SK-N-SH (cell line): ENCODE data around the gene MAT2A. TPM values are rescaled to one million over a fixed set of nuclear protein-coding genes. Genes with fewer than 3 reads are reported as not detected.

Experiments used
- CTCF ChIA-PET: fragments of 300-600, 350-600 bp; formaldehyde crosslinking; extraction: SDS; loops from one replicate; lab custom pipeline; 2021; lab: Yijun Ruan, JAX
- POLR2A ChIA-PET: fragments of 350-600 bp; sonication (Branson Sonifier 250); formaldehyde crosslinking; extraction: SDS; loops from one replicate; lab custom pipeline; 2020; ENCODE audit warnings: antibody characterized with exemption, inconsistent platforms; lab: Yijun Ruan, JAX
- DNase-seq: peaks from one replicate; pipeline ENCODE4 v3.0.0; 2012
- H2AFZ ChIP-seq: fragments of 200-600 bp; sonication (generic); 2 replicates; pipeline ENCODE4 v1.8.1; 2016; ENCODE audit warnings: antibody characterized with exemption, mild to moderate bottlenecking, low read depth
- H3F3A ChIP-seq: fragments of 200-600 bp; sonication (generic); replicated peaks from 2 replicates; pipeline ENCODE3; 2016; ENCODE audit warnings: antibody characterized with exemption, mild to moderate bottlenecking; ENCODE audit not compliant: insufficient read depth
- H3K27ac ChIP-seq, 2 experiments: fragments of 200-500 bp in 1 of 2; fragments of 200-600 bp in 1 of 2; sonication (Bioruptor generic) in 1 of 2; sonication (generic), shearing (Covaris generic) in 1 of 2; 2 replicates each; pipeline versions ENCODE4 v1.5.1 to v1.6.1; 2014 to 2016; ENCODE audit warnings: low read depth in 2 of 2, inconsistent platforms in 1 of 2, low read length in 1 of 2, mild to moderate bottlenecking in 1 of 2, mixed read lengths in 1 of 2
- H3K27me3 ChIP-seq: fragments of 200-600 bp; sonication (generic), shearing (Covaris generic); 2 replicates; pipeline ENCODE4 v1.6.1; 2016; ENCODE audit warnings: mixed run types; ENCODE audit not compliant: insufficient read depth
- H3K36me3 ChIP-seq, 2 experiments: fragments of 200-500 bp in 1 of 2; fragments of 200-600 bp in 1 of 2; sonication (Bioruptor generic) in 1 of 2; sonication (generic) in 1 of 2; replicated peaks in 1 of 2; 2 replicates each; pipeline versions ENCODE3 to v1.5.1; 2014 to 2016; ENCODE audit warnings: low read length in 1 of 2, mild to moderate bottlenecking in 1 of 2; ENCODE audit not compliant: insufficient read depth in 2 of 2, control insufficient read depth in 1 of 2
- H3K4me1 ChIP-seq, 2 experiments: fragments of 200-500 bp in 1 of 2; fragments of 200-600 bp in 1 of 2; sonication (Bioruptor generic) in 1 of 2; sonication (generic), shearing (Covaris generic) in 1 of 2; 2 replicates each; pipeline versions ENCODE4 v1.5.1 to v1.6.1; 2014 to 2016; ENCODE audit warnings: low read depth in 1 of 2, low read length in 1 of 2, mixed run types in 1 of 2; ENCODE audit not compliant: insufficient read depth in 2 of 2, control insufficient read depth in 1 of 2
- H3K4me2 ChIP-seq: fragments of 200-600 bp; sonication (generic), shearing (Covaris generic); 2 replicates; pipeline ENCODE4 v1.6.1; 2017; ENCODE audit warnings: mixed run types
- H3K4me3 ChIP-seq, 2 experiments: fragments of 200-500 bp in 1 of 2; fragments of 200-600 bp in 1 of 2; sonication (Bioruptor generic) in 1 of 2; sonication (generic), shearing (Covaris generic) in 1 of 2; 2 replicates each; pipeline versions ENCODE4 v1.5.1 to v1.8.1; 2014 to 2016; ENCODE audit warnings: low read depth in 2 of 2, inconsistent platforms in 1 of 2, low read length in 1 of 2, mild to moderate bottlenecking in 1 of 2, mixed read lengths in 1 of 2, moderate library complexity in 1 of 2
- H3K79me2 ChIP-seq: fragments of 200-600 bp; sonication (generic); 2 replicates; pipeline ENCODE4 v1.8.1; 2017; ENCODE audit warnings: mild to moderate bottlenecking; ENCODE audit not compliant: insufficient read depth
- H3K9ac ChIP-seq: fragments of 200-600 bp; sonication (generic); 2 replicates; pipeline ENCODE4 v1.6.1; 2017; ENCODE audit warnings: mixed run types
- H3K9me2 ChIP-seq: fragments of 200-600 bp; sonication (generic); 2 replicates; pipeline ENCODE4 v1.6.1; 2017; ENCODE audit warnings: mixed run types
- H3K9me3 ChIP-seq: fragments of 200-600 bp; sonication (generic); 2 replicates; pipeline ENCODE4 v1.6.1; 2017; ENCODE audit warnings: mixed run types, mild to moderate bottlenecking, moderate library complexity
- H4K20me1 ChIP-seq: fragments of 200-600 bp; sonication (generic); 2 replicates; pipeline ENCODE4 v1.6.1; 2017; ENCODE audit warnings: mild to moderate bottlenecking, mixed run types; ENCODE audit not compliant: insufficient read depth
- CHD2 ChIP-seq: fragments of 150-350 bp; IDR thresholded peaks from 2 replicates; pipeline ENCODE4 v1.6.1; 2018; ENCODE audit warnings: low read length; ENCODE audit not compliant: partially characterized antibody
- ELF1 ChIP-seq: IDR thresholded peaks from 2 replicates; pipeline ENCODE4 v1.4.0; 2012
- EP300 ChIP-seq, 2 experiments: IDR thresholded peaks; 2 replicates each; pipeline versions ENCODE4 v1.4.0 to v1.6.1; 2012; ENCODE audit warnings: borderline replicate concordance in 1 of 2, low read depth in 1 of 2, low read length in 1 of 2
- GATA2 ChIP-seq: sonication (generic); formaldehyde crosslinking; IDR thresholded peaks from 2 replicates; pipeline ENCODE4 v1.5.0; 2020; ENCODE audit warnings: mild to moderate bottlenecking, missing genetic modification reagents
- JUND ChIP-seq: IDR thresholded peaks from 2 replicates; pipeline ENCODE4 v1.4.0; 2012
- MEF2A ChIP-seq: IDR thresholded peaks from 2 replicates; pipeline ENCODE4 v1.4.0; 2012; ENCODE audit warnings: low read depth, borderline replicate concordance
- MXI1 ChIP-seq: IDR thresholded peaks from 2 replicates; pipeline ENCODE4 v1.6.1; 2012; ENCODE audit warnings: mild to moderate bottlenecking, low read depth, low read length, improper control_type of control experiment
- NRF1 ChIP-seq: IDR thresholded peaks from 2 replicates; pipeline ENCODE4 v1.6.1; 2012; ENCODE audit warnings: low read depth, mild to moderate bottlenecking, low read length
- RXRA ChIP-seq: IDR thresholded peaks from 2 replicates; pipeline ENCODE4 v1.4.0; 2012; ENCODE audit warnings: low read depth, mild to moderate bottlenecking, borderline replicate concordance
- SIN3A ChIP-seq: IDR thresholded peaks from 2 replicates; pipeline ENCODE4 v1.6.1; 2012; ENCODE audit warnings: low read depth, mild to moderate bottlenecking, low read length, moderate library complexity, borderline replicate concordance
- SMC3 ChIP-seq: IDR thresholded peaks from 2 replicates; pipeline ENCODE4 v1.6.1; 2012; ENCODE audit warnings: low read depth, low read length, improper control_type of control experiment
- TCF12 ChIP-seq: IDR thresholded peaks from 2 replicates; pipeline ENCODE4 v1.4.0; 2012
- TEAD4 ChIP-seq: IDR thresholded peaks from 2 replicates; pipeline ENCODE4 v1.4.0; 2012; ENCODE audit warnings: mild to moderate bottlenecking, borderline replicate concordance; ENCODE audit not compliant: insufficient read depth
- WGBS: methylation state at CpG from one replicate; pipeline ENCODE4 v1.1.6; 2017; ENCODE audit warnings: low lambda C conversion rate; 5-methylcytosine and 5-hydroxymethylcytosine counted together
- polyA plus RNA-seq, 3 experiments: library from polyadenylated mRNA; depleted of rRNA; stranded (reverse); fragments of >200 nt; gene quantifications; 2 replicates each; pipeline ENCODE4 v1.2.3, GENCODE V29; 2012
- TF ChIP-seq, protein P1 (sequence below): fragments of 150-350 bp; IDR thresholded peaks from 2 replicates; pipeline ENCODE4 v1.6.1; 2016; ENCODE audit warnings: mild to moderate bottlenecking, low read depth, low read length
- TF ChIP-seq, protein P2 (sequence below): fragments of 200-600 bp; sonication (generic); IDR thresholded peaks from 2 replicates; pipeline ENCODE4 v1.6.1; 2017; ENCODE audit warnings: antibody characterized with exemption, mild to moderate bottlenecking, moderate library complexity
- TF ChIP-seq, protein P3 (sequence below): IDR thresholded peaks from 2 replicates; pipeline ENCODE4; 2012
- TF ChIP-seq, protein P4 (sequence below): IDR thresholded peaks from 2 replicates; pipeline ENCODE4 v1.4.0; 2012; ENCODE audit warnings: low read depth, borderline replicate concordance
- TF ChIP-seq, protein P5 (sequence below): IDR thresholded peaks from 2 replicates; pipeline ENCODE4 v1.4.0; 2012; ENCODE audit warnings: low read depth, borderline replicate concordance
- TF ChIP-seq, protein P6 (sequence below): IDR thresholded peaks from 2 replicates; pipeline ENCODE4 v1.4.0; 2012; ENCODE audit warnings: low read depth
- TF ChIP-seq, protein P7 (sequence below): fragments of 150-350 bp; IDR thresholded peaks from 2 replicates; pipeline ENCODE4 v1.6.1; 2017; ENCODE audit warnings: antibody characterized with exemption, low read length, low read depth, borderline replicate concordance

The MAT2A gene
- polyA plus RNA-seq, 1 of the 3 experiments (the other 2 are of a cell fraction) = 187 TPM

DNA sequence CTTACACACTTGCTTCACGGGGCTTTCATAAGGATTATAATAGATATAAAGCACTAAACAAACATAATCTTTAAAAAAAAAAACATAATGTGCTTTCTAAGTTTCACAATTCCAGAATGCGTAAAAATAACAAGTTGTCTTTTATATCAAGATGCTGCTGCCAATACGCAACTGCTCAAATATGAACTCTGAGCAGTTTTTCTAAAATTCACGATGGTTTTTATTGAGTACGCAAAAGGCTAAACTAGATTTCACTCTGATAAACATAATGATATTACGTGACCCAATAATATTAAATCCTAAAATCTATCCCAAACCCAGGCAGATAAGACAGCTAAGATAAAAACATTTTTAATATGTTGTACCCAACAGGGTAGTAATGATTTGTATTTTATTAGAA lies 24.6 kb upstream of the MAT2A start:
- CTCF ChIA-PET = interaction anchor here (1.3 kb wide), 1 partner anchor 71 kb away, joined by 3 read pairs; no protein-coding TSS in a partner anchor

DNA sequence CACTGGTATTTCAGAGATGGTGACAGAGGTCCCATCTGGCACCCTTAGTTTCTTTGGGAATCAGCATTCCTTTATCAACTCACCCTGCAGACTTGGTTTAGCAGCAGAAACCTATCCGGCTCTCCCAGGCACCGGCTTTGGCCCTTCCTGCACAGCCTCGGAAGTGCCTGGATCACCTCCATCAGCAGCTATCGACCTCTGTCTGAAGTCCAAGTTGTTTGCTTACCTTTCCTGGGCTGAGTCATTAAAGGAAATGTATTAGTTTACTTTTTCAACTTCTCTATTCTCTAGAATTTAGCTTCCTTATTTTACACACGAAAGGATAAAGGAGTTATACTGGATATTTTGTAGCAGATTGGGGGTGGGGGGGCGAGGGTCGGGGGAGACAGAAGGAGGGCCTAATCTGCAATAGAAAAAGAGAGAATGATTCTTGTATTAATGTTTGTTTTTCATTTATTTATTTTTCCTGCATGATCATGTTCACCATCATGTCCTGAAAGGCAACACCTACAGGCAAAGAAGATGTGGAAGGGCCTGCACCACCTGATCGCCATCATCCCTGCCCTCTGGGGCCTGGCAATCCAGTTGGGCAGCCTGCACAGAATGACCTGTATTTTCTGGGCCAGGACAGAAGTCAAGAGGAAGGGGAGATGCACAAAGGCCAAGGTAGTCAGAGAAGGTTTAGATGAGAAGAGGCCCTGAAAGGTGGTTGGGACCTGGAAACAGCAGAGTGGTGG lies 22.1 kb upstream of the MAT2A start:
- Histone ChIP-seq H4K20me1 (no peaks in the 10 kb centered on the region), H3K9ac (no peak overlapping the region), H3F3A (no peaks in the 10 kb centered on the region), H3K27me3 (no peaks in the 10 kb centered on the region), H3K4me3 (no peak overlapping the region), H3K9me3 (no peaks in the 10 kb centered on the region), H3K36me3 (no peaks in the 10 kb centered on the region), H3K27ac (no peak overlapping the region), H3K9me2 (no peaks in the 10 kb centered on the region), H2AFZ (no peak overlapping the region), H3K4me1 (no peaks in the 10 kb centered on the region), H3K79me2 (no peaks in the 10 kb centered on the region), H3K4me2 (no peak overlapping the region)
- 63% methylated on average over 8 of the region's 8 CpGs for WGBS
- no peak for DNase-seq
- ChIA-PET POLR2A (no interaction called here), CTCF (interaction anchor here (1.0 to 1.2 kb wide), 3 partner anchors 12 to 96 kb away, joined by 3 to 4 read pairs (median 3); no protein-coding TSS in a partner anchor)
- TF ChIP-seq NRF1 (no peak), SMC3 (no peak), TCF12 (no peak), GATA2 (CRISPR knock-in tag) (no peak), ELF1 (no peak), TEAD4 (no peak)
- TF ChIP-seq, protein P1, sequence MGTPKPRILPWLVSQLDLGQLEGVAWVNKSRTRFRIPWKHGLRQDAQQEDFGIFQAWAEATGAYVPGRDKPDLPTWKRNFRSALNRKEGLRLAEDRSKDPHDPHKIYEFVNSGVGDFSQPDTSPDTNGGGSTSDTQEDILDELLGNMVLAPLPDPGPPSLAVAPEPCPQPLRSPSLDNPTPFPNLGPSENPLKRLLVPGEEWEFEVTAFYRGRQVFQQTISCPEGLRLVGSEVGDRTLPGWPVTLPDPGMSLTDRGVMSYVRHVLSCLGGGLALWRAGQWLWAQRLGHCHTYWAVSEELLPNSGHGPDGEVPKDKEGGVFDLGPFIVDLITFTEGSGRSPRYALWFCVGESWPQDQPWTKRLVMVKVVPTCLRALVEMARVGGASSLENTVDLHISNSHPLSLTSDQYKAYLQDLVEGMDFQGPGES = no peak
- TF ChIP-seq, protein P2, sequence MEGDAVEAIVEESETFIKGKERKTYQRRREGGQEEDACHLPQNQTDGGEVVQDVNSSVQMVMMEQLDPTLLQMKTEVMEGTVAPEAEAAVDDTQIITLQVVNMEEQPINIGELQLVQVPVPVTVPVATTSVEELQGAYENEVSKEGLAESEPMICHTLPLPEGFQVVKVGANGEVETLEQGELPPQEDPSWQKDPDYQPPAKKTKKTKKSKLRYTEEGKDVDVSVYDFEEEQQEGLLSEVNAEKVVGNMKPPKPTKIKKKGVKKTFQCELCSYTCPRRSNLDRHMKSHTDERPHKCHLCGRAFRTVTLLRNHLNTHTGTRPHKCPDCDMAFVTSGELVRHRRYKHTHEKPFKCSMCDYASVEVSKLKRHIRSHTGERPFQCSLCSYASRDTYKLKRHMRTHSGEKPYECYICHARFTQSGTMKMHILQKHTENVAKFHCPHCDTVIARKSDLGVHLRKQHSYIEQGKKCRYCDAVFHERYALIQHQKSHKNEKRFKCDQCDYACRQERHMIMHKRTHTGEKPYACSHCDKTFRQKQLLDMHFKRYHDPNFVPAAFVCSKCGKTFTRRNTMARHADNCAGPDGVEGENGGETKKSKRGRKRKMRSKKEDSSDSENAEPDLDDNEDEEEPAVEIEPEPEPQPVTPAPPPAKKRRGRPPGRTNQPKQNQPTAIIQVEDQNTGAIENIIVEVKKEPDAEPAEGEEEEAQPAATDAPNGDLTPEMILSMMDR = no peak
- TF ChIP-seq, protein P3, sequence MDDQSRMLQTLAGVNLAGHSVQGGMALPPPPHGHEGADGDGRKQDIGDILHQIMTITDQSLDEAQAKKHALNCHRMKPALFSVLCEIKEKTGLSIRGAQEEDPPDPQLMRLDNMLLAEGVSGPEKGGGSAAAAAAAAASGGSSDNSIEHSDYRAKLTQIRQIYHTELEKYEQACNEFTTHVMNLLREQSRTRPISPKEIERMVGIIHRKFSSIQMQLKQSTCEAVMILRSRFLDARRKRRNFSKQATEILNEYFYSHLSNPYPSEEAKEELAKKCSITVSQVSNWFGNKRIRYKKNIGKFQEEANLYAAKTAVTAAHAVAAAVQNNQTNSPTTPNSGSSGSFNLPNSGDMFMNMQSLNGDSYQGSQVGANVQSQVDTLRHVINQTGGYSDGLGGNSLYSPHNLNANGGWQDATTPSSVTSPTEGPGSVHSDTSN = no peak

More for the DNA sequence above, 24.6 kb upstream of the MAT2A start:
- 81% methylated on average over 6 of the region's 6 CpGs for WGBS
- no peaks in the 10 kb centered on the region for H4K20me1 ChIP-seq
- no peaks in the 10 kb centered on the region for H3F3A ChIP-seq
- H3K4me2 ChIP-seq = no peak overlapping the region
- no peak overlapping the region for H3K9ac ChIP-seq
- no peak overlapping the region for H3K27ac ChIP-seq
- no peak overlapping the region for H2AFZ ChIP-seq
- POLR2A ChIA-PET = no interaction called here
- TF ChIP-seq RXRA (no peak), MXI1 (no peak), EP300 (IDR thresholded peaks at IDR 0.05; ENCODE audit: borderline replicate concordance in 1 of 2, low read depth in 1 of 2, low read length in 1 of 2) (no peak), SMC3 (no peak), GATA2 (CRISPR knock-in tag) (no peak), JUND (no peak), SIN3A (no peak), MEF2A (no peak), CHD2 (no peak)
- TF ChIP-seq, protein P4, sequence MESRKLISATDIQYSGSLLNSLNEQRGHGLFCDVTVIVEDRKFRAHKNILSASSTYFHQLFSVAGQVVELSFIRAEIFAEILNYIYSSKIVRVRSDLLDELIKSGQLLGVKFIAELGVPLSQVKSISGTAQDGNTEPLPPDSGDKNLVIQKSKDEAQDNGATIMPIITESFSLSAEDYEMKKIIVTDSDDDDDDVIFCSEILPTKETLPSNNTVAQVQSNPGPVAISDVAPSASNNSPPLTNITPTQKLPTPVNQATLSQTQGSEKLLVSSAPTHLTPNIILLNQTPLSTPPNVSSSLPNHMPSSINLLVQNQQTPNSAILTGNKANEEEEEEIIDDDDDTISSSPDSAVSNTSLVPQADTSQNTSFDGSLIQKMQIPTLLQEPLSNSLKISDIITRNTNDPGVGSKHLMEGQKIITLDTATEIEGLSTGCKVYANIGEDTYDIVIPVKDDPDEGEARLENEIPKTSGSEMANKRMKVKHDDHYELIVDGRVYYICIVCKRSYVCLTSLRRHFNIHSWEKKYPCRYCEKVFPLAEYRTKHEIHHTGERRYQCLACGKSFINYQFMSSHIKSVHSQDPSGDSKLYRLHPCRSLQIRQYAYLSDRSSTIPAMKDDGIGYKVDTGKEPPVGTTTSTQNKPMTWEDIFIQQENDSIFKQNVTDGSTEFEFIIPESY = no peak
- TF ChIP-seq, protein P5, sequence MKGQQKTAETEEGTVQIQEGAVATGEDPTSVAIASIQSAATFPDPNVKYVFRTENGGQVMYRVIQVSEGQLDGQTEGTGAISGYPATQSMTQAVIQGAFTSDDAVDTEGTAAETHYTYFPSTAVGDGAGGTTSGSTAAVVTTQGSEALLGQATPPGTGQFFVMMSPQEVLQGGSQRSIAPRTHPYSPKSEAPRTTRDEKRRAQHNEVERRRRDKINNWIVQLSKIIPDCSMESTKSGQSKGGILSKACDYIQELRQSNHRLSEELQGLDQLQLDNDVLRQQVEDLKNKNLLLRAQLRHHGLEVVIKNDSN = no peak
- TF ChIP-seq, protein P6, sequence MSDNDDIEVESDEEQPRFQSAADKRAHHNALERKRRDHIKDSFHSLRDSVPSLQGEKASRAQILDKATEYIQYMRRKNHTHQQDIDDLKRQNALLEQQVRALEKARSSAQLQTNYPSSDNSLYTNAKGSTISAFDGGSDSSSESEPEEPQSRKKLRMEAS = no peak
- TF ChIP-seq, protein P7, sequence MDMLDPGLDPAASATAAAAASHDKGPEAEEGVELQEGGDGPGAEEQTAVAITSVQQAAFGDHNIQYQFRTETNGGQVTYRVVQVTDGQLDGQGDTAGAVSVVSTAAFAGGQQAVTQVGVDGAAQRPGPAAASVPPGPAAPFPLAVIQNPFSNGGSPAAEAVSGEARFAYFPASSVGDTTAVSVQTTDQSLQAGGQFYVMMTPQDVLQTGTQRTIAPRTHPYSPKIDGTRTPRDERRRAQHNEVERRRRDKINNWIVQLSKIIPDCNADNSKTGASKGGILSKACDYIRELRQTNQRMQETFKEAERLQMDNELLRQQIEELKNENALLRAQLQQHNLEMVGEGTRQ = no peak
- DNase-seq = no peak
- H3K36me3 ChIP-seq = no peaks in the 10 kb centered on the region
- no peak overlapping the region for H3K4me3 ChIP-seq
- no peaks in the 10 kb centered on the region for H3K9me3 ChIP-seq
- peaks cover 3 to 7% of the 10 kb centered on the region in 2 experiments; a peak in 2 of 4 replicates for H3K4me1 ChIP-seq
- no peaks in the 10 kb centered on the region for H3K79me2 ChIP-seq
- H3K9me2 ChIP-seq = no peaks in the 10 kb centered on the region
- no peaks in the 10 kb centered on the region for H3K27me3 ChIP-seq
